Measurements from ENCODE around the gene MRPS9.

MRPS9 gene

GRCh38 chr2:105037572-105038382, at the start of gene MRPS9:
Gene MRPS9, plus strand, starts transcription at chr2:105038069. Its CDS starts 24 bp downstream, at chr2:105038093.
- peak; percentile 98 for DNase-seq

DNA sequence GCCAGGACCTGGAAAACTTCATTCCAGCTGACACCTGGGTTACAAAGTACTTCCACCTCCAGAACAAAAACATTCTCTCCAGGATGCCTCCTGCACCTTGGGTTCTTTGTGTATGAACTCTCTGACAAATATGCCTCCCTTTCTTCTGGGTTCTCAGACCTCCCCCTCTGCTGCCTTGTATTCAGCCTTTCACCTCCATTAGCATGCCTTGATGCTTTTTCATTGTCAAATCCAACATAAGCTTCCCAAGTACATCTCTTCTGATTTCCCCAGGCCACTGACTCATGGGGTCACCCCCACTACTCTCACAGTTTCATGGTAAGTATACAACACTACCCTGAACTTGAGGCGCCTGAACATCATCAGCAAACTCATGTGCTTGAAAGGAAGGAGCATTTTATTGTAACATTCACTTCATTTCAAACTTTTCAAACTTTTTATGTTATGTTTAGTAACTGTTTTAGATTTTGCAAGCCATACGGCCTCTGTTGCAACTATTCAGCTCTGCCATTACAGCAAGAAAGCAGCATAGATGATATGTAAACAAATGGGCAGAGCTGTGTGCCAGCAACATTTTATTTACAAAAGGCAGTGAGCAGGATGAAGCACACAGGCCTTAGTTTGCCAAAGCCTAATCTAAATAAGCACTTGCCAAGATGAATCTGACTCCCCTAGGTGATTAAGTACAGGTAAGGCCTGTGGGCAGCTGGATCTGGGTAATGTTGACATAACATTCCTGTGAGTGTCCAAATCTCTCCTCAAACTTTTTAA, 32.5 kb upstream of the MRPS9 start:
- no peak for DNase-seq

- no peak for DNase-seq
Measured at GRCh38 chr2:105007367-105007766, 30.5 kb upstream of the MRPS9 start.

DNA sequence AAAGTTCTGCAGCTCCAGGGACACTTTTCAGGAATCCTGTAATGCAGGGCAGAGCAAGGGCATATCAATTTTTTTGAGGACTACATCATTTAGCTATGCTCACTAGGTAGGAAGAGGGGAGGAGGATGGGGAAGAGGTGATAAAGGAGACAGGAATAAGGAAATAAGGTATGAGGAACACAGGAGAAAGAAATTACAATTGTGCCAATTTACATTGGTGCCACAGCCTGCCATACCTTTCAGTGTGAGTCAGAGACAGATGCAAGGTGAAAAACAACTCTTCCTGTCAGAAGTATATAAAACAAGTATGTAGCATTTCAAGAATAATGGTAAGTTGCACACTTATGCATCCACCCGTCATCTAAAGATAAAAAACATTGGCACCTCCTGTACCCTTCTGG, 5.4 kb upstream of the MRPS9 start:
- DNase-seq, result no peak

- no peak for DNase-seq
Measured at GRCh38 chr2:105034170-105034569, 3.7 kb upstream of the MRPS9 start.

- no peak for DNase-seq
Measured at GRCh38 chr2:105038383-105039061, 653 bp downstream of the MRPS9 start.

DNA sequence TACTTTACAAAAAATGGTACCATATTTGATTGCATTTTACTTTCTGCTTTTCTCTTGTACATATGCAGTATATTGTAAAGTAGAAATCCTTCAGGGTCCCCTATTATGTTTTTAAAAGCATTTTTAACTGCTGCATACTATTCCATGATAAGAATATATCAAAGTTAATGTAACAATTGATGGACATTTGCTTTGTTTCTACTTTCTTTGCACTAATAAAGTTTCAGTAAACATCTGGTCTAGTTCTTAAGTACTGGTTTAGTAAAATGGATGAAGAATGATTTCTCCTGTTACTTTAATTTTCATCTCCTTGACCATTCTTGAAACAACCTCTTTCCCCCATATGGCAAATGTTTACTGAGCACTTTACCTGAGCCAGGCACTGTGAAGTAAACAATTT, 1.7 kb downstream of the MRPS9 start:
- DNase-seq, result no peak

DNA sequence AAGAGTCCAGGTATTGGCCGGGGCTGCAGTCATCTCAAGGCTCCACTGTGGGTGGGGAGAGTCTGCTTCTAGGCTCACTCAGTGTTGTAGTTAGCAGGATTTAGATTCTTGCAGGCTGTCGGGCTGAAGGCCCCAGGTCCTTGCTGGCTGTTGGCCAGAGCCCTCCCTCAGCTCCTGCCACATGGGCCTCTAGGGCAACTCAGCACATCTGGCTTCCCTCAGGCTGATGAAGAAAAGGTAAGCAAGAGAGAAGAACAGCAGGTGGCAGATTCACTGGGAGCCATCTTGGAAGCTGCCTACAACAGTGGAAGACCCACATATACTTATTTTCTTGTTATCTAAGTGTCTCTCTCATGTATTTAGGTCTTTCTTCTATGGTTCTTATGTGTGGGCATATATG, 4.3 kb downstream of the MRPS9 start:
- no peak for DNase-seq

- DNase-seq, result no peak
Measured at GRCh38 chr2:105052773-105053172, 14.9 kb downstream of the MRPS9 start.

DNA sequence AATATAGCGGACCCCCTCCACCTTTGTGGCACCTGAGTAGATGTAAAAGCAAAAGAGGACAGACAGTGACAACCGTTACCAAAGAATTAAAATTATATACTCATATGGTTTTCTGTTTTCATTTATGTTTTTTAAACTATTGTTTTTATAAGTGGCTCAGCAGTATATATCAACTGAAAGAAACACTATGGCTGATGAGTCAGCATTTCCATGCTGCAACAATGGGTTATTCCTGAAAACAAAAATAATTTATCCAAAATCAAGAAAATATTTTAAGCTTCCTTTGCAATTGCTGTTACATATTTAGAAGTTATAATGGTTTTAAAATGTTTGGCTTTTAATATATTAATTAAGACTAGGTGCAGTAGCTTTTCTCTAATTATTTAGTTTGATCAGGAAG, 17.7 kb downstream of the MRPS9 start:
- DNase-seq, result no peak

GRCh38 chr2:105056245-105056644, 18.4 kb downstream of the MRPS9 start:
- no peak for DNase-seq

DNA sequence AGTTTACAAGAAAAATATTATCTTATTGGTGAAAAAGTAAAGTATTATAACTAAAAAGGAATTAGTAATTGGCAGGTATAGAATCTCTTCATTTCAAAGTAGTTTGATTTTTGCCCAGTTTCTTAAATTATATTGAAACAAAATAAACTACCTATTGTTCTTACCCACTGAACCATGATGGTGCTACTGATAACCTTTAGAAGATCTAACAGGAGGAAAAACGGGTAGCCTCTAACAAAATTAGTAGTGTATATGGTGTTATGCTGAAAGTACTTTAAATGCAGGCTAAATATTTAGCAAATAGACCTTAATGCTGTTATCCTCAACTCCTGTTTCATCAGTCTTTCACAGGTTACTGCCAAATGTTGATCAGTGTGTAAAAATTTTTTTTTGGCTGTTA, 19.1 kb downstream of the MRPS9 start:
- no peak for DNase-seq

DNA sequence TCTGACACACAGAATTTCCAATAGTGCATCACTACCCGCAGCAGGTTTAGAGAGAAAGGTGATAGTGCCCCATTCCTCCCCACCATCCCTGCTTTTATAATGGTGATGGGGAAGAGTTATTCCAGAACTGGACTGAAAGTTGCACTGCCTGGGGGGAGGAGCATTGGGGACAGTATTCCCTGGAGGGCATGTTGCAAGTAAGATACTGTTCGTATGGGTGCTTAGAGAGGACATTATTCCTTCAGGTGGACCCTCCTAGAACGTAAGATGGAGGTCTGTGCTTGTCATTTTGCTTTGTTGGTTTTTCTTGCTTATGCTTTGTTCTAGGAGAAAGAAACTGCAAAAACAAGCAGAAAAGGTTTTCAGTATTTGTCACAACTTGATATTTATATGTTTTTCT, 23.7 kb downstream of the MRPS9 start:
- no peak for DNase-seq

- DNase-seq, result no peak
Measured at GRCh38 chr2:105062158-105062557, 24.3 kb downstream of the MRPS9 start.

DNA sequence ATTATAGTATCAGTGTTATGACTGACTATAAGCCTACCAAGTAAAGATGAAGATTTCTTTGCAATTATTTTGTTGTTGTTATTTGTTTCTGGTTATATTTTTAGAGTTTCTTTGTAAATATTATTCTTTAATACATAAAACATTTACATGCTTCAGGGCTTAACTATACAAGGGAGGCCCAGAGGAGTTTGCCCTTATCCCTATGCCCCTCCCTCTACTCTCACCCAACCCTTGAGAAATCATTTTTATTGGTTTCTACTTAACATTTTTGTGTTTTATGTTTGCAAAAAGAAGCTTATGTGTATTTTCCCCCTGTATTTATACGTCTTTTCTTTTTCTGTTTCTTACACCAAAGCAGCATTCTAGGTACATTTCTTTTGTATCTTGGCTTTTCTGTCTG, 30.5 kb downstream of the MRPS9 start:
- no peak for DNase-seq

DNA sequence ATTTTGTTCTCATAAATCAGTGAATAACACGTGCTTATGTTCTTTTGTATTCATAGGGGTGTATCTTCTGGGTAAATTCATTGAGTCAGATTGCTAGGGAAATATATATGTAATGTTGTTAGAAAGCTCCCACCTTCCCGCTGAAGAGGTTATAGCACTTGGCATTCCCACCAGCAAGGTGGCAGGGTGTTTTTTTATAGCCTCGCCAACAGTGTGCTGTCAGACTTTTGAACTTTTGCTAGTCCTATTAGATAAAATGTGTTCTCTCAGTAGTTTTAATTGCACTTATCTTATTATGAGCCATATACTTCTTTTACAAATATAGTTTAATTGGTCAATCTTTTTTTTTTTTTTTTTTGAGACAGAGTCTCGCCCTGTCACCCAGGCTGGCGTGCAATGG, 31.0 kb downstream of the MRPS9 start:
- DNase-seq, result no peak

GRCh38 chr2:105070010-105070865, 32.4 kb downstream of the MRPS9 start:
- DNase-seq, result peak; percentile 18

DNA sequence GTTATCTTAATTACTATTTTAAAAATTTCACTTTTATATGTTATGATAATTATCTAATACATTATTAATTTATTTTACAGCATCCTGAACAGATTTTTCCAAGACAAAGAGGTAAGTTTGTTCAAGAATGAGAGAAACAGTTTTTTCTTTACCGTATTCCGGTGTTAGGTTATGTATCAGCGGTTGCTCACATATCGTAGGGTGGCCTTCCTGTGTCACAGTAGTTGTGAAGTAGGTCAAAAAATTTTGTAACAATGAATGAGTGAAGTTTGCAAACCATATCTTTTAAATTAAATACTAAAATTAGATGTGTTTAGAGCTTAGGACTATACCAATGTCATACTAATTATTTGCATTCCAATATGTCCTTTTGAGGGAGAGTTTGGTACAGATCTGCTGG, 33.5 kb downstream of the MRPS9 start:
- no peak for DNase-seq

- peak; percentile 81 for DNase-seq
Measured at GRCh38 chr2:105072039-105072438, 34.2 kb downstream of the MRPS9 start.

DNA sequence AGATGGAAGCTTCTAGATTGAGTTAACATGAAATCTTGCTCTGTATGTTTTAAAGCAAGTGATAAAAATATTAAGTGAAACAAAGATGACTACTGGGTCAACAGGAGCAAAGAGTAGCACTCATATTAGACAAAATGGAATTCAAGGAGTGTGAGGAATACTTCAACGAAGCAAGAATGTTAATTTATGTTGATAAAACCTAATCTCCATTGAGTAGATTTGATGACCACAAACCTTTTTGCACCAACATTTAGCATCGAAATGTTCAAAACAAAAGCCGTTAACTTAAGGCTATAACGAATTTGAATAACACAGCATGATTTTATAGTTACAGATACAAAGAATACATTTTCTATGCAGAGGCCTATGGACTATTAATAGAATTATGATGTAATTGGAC, 35.7 kb downstream of the MRPS9 start:
- DNase-seq, result no peak

DNA sequence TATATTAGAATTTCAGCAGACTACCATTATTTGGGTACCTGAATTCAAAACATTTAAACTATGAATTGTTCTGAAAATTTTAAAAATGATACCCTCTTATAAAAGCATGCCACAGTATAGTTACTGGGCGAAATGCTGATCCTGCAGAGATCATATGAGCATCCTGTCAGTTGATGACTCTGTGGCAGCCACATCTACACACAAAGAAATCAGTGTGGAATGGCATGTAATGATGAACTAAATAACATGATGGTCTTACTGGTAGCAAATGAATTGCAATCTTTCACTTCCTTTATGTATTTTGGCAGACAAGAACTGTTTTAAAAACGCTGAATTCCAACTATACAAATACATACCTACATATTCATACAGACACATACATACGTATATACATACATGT, 38.3 kb downstream of the MRPS9 start:
- DNase-seq, result no peak

DNA sequence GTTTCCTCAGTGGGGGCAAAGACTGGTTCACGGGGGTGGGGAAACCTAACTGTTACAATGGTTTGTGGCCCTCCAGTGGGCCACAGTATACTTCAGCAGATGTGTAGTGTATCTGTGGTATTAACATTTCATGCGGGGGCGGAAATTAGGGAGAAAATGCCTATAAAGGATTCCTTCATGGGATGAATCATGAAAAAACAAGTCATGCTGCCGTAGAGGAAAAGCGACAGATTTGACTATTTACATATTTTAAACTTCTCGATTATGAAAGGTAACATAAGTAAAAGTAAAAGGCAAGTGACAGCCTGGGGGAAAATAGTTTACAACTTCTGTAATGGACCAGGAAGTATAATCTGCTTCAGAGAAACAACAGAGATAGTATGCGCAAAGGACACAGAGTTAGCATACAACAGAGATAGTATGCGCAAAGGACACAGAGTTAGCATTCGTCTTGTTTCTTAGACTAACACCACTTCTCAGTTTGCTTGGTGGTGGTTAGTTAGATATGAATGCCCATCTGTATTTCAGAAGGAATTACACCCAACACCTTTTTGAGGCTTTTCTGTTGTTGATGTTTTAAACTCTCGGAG, 41.1 kb downstream of the MRPS9 start:
- no peak for DNase-seq
